IPS DF 6.9 (cell line): ENCODE results near the gene POLR1H.

Experiments used
- DNase-seq: peaks from one replicate; pipeline ENCODE4 v3.0.0-alpha.2; 2013; ENCODE audit warnings: low read depth, low spot score
- H3K27ac ChIP-seq: one replicate; pipeline ENCODE4 v1.5.1; 2013; ENCODE audit warnings: low read length, control low read depth
- H3K27me3 ChIP-seq: 2 replicates; pipeline ENCODE4 v1.6.1; 2013; ENCODE audit warnings: mild to moderate bottlenecking, low read length; ENCODE audit not compliant: control insufficient read depth, insufficient read depth
- H3K36me3 ChIP-seq: 2 replicates; pipeline ENCODE4 v1.6.1; 2013; ENCODE audit warnings: low read length; ENCODE audit not compliant: control insufficient read depth, insufficient read depth
- H3K4me1 ChIP-seq: 2 replicates; pipeline ENCODE4 v1.6.1; 2013; ENCODE audit warnings: low read length; ENCODE audit not compliant: control insufficient read depth, insufficient read depth
- H3K4me3 ChIP-seq: 2 replicates; pipeline ENCODE4 v1.5.1; 2013; ENCODE audit warnings: mild to moderate bottlenecking, low read length
- H3K9me3 ChIP-seq: 2 replicates; pipeline ENCODE4 v1.6.1; 2013; ENCODE audit warnings: low read length, inconsistent platforms; ENCODE audit not compliant: control insufficient read depth, insufficient read depth
- WGBS: extraction: QIAGEN DNeasy Blood & Tissue Kit; methylation state at CpG from one replicate; pipeline ENCODE4 v1.1.7; 2013; ENCODE audit warnings: mixed read lengths, missing lambda C conversion rate; ENCODE audit not compliant: insufficient read length, insufficient coverage; 5-methylcytosine and 5-hydroxymethylcytosine counted together

POLR1H gene

DNA sequence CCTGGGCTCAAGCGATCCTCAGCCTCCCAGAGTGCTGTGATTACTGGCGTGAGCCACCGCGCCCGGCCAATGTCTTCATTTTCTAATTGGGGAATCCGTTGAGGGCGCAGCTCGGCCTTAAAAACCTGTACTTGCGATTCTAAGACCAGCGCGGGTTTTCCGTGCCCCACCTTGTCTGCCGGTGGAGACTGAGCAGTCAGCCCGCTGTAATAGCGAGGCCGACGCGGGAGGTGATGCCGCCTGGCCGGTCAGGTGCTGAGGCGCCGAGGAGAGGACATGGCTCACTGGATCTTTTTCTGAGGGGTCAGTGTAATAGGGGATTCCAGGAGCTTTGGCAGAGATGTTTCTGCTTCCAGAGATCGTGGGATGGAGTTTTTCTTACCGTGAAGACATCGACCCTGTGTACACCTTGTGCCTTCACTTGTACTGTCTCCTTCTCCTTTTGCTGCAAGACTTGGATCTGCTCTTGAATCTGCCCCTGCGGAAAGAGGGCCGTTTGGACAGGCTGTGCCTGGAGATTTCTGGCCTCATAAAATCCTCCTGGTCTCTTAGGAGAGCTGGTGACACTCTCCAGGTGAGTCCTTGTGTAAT lies 50.3 kb downstream of the POLR1H start:
- Histone ChIP-seq H3K27ac (no peak overlapping the region), H3K4me1 (no peaks in the 10 kb centered on the region), H3K4me3 (no peak overlapping the region), H3K27me3 (peaks cover 2% of the 10 kb centered on the region), H3K9me3 (no peaks in the 10 kb centered on the region), H3K36me3 (no peaks in the 10 kb centered on the region)
- no CpG with 5 or more reads among the region's 27 CpGs for WGBS
- DNase-seq, result no peak

DNA sequence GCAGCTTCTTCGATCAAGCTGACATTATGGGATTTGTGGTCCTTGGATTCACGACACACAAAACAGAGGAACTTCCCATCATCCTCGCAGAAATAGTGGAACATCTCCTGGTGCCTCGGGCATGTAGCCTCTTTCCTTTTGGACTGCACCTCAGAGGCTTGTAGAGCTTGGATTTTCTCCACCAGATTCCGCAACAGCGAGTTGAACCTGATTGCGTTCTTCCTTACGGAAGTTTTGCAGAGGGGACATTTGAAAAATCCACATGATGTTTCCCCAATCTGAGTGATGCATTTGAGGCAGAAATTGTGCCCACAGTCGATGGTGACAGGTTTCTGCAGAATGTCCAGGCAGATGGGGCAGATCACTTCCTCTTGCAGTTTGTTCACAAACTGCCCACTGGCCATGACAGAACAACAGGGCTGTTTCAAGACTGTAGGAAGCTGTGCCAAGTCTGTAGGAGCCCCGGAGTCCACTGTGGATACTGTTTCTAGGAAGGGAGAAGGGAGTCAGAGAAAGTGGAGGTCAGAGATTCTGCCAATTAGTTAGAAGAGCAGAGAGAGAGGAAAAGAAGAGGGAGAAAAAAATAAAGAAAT lies 51.4 kb downstream of the POLR1H start:
- no peak for DNase-seq
- H3K36me3 ChIP-seq, result no peaks in the 10 kb centered on the region
- H3K4me3 ChIP-seq, result no peak overlapping the region
- peaks cover 2% of the 10 kb centered on the region for H3K27me3 ChIP-seq
- WGBS, result no CpG with 5 or more reads among the region's 10 CpGs
- H3K9me3 ChIP-seq, result no peaks in the 10 kb centered on the region
- H3K27ac ChIP-seq, result no peak overlapping the region
- no peaks in the 10 kb centered on the region for H3K4me1 ChIP-seq

DNA sequence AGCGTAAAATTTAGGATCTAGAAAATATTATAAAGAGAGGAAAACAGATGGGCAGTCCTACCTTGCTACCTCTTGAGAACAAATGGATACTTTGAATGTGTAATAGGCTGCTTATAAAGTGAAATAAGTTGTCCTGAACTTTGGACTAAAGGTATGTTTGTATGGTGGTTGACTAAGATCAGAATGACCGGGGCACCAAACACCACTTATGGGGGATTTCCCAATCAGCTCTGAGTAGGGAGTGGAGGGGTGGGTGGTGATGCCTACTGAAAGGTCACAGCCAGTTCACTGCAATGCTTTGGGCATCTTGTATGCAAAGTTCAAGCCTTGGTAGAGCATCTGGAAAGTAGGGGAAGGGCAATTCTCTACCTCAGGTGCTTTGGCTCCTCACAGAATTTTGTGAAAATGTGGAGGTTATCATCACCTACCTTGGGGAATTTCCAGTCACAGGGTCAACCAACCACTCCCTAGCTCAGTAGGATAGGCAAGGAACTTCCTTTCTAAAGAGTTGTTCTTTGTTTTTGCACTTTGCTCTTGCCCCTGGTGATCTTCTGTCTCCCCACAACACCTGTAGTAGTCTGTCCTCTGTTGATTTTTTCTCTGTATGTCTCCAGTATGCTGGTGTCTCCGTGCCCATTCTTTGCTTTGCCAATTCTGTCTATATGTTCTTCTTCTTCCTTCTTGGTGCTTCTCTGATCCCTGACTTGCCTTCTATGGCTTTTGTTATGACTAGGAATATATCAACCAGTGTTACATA lies 52.1 kb downstream of the POLR1H start, which contains the start of gene TRIM31:
Gene TRIM31, minus strand, starts transcription at position 88 of the 757 bp plus-strand sequence. CDS start 285 bp downstream, outside the sequence.
- Histone ChIP-seq H3K27ac (no peak within 1 kb of the TSS), H3K9me3 (no peaks in the 10 kb centered on the region), H3K27me3 (peaks cover 2% of the 10 kb centered on the region), H3K36me3 (no peaks in the 10 kb centered on the region), H3K4me3 (no peak within 1 kb of the TSS), H3K4me1 (no peaks in the 10 kb centered on the region)
- DNase-seq, result no peak
- 100% methylated on average over 1 of the region's 3 CpGs for WGBS

DNA sequence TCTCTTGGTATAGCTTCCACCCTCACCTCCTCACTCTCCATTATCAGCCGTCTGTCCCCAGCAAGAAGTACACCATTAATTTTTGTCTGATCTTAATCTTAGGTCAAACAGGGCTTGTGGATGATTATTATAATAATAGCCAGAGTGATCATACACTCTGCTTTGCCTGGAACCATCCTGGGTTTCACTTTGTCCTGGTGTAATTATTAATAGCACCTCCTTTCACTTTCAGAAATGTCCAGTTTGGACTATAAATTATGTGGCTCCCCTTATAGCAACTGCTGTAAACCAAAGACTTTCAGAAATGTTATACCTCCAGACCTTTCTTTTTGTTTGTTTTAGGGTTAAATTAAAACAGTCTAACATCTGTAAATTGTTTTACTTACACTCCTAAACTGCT lies 52.8 kb downstream of the POLR1H start:
- Histone ChIP-seq H3K9me3 (no peaks in the 10 kb centered on the region), H3K4me1 (no peaks in the 10 kb centered on the region), H3K36me3 (no peaks in the 10 kb centered on the region), H3K27me3 (peaks cover 2% of the 10 kb centered on the region), H3K4me3 (no peak overlapping the region), H3K27ac (no peak overlapping the region)
- DNase-seq, result no peak
- whole genome bisulfite sequencing, result no CpG with 5 or more reads among the region's 1 CpG
